NCI-H526 (cell line): ENCODE data around the gene PTGDR2.
A peak's percentile ranks its signal among the peaks of the same experiment; 100 is the strongest.

Source experiments
- DNase-seq, 2 experiments: peaks; one replicate each; lab custom pipeline; 2025; lab: John Stamatoyannopoulos, UW

The PTGDR2 gene

GRCh38 chr11:60841797-60842667, 13.7 kb downstream of the PTGDR2 start, which contains the start of gene CCDC86:
CCDC86 (plus strand) TSS chr11:60842113; CDS start chr11:60842125, 12 bp downstream.
- DNase-seq, result peak; percentile 90 to 96

DNA sequence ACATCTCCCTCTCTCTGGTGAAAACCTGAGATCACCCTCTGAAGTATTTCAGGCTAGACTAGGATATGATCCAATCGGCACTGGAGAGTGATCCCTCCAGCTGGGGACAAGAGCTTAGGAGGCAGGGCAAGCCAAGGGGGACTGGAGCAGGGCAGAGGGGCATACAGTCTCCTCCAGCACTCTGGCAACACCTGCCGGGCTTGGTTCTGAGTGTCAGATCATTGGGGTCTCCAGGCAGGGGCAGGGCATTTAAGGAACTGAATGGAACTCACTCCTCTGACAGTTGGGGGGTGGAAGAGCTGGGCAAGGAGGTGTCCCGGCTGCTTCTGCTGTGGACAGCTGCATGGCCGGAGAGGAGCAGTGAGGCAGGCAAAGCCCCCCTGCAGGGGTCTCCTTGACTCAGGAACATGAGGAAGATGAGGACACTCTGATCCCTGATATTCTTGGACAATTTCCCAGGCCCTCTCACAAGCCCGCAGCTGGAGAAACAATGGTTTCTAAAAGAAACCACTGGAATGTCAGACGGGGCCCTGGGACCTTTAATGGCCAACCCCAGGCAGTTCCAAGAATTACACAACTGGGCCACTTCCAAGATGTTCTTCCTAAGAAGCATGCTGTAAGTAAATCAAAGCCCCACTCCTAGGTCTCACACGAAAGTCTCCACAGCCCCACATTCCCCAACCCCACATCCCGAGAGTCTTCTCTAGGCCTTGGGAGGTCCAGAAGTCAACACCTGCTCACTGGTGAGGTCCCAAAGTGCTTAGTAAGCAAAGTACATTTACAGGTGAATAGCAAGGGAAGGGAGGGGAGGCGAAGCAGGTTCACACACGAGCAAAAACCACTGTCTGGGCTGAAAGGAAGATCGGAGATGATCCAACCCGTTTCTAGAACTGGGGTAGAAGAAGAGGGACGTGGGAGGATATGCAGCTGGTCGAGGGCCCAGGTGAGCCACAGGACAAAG, 15.0 kb downstream of the PTGDR2 start:
- no peak for DNase-seq

- DNase-seq, result no peak
Measured at GRCh38 chr11:60838132-60838531, 17.6 kb downstream of the PTGDR2 start.

DNA sequence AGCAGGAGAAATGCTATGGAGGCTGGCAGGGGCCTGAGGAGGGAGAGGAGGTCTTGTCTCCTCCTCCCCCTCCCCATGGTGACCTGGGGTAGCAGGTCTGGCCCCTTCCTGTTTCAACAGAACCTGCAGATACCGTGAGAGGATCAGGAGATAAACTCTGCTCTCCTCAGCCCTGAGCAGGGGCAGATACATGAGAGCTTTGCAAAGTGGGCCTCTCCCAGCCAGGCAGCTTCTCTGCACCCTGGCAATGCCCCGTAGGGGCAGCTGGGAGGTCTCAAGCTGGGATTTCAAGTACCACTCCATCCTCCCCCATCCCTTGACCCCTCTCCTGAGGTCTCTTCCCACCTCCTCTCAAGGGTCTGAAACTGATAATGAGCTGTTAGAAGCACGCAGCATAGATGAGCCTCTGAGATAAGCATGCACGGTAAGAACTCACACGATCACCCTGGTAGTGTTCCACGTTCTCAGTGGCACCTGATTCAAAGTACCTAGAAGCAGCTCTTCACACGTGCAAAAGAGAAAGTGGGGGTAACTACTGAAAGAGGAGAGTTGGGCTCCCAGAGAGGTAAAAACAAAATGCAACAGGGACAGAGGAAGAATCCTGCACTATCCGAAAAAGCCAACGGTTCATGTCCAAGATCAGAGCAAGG, 18.8 kb downstream of the PTGDR2 start:
- no peak for DNase-seq

- no peak for DNase-seq
Measured at GRCh38 chr11:60835534-60835846, 20.3 kb downstream of the PTGDR2 start.

- DNase-seq, result no peak
Measured at GRCh38 chr11:60834742-60835533, 20.8 kb downstream of the PTGDR2 start.

- DNase-seq, result peak in 1 of 2 experiments; percentile 29
Measured at GRCh38 chr11:60831501-60832079, 24.2 kb downstream of the PTGDR2 start.

- peak; percentile 71 to 92 for DNase-seq
Measured at GRCh38 chr11:60831143-60831500, 24.6 kb downstream of the PTGDR2 start.

- DNase-seq, result no peak
Measured at GRCh38 chr11:60830478-60831142, 25.1 kb downstream of the PTGDR2 start.

- DNase-seq, result no peak
Measured at GRCh38 chr11:60825790-60826189, 30.0 kb downstream of the PTGDR2 start.

DNA sequence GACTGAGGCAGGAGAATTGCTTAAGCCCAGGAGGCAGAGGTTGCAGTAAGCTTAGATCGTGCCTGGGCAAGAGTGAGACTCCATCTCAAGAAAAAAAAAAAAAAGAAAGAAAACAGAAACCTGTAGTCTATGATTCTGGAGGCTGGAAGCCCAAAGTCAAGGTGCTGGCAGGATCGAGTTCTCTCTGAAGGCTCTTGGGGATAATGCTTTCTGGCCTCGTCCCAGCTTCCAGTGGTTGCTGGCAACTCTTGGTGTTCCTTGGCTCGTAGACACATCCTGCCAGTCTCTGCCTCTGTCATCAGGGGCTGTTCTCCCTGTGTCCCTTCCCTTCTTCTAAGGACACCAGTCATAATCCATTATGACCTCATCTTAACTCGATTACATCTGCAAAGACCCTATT, 30.6 kb downstream of the PTGDR2 start:
- no peak for DNase-seq

- DNase-seq, result peak; percentile 13 to 43
Measured at GRCh38 chr11:60823745-60824306, 31.9 kb downstream of the PTGDR2 start.

DNA sequence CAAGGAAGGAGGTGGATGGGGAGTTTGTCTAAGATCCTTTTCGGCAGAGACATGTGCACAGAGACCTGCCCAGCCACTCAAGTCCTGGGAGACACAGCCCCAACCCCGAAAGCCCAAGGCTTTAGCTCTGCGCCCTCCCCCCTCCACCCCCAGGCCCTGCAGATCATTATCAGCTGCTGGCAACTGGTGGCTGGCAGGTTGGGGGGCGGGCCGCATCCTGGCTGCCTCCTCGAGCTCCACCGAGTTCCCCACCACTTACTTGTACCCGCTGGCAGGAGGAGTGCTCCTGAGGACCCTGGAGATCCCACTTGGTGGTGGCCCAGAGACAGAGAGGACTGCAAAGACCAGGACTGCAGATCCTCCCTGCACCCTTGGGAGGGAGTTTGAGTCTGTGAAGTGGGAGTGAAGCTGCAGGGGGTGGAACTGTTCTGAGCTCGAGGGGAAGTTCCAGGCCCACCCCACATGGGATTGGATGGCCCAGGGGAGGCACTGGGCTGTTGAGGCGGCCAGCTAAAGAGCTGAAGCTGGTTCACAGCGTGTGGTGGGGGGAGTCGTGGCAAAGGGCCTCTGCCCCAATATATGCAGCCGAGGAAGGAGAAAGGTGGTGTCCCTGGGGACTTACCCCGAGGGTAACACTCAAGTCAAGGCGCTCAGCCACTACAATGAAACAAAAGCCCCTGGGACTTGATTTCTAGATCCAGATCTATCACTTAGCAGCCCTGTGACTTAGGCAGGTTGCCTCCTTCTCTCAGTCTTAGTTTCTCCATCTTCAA, 33.7 kb downstream of the PTGDR2 start:
- no peak for DNase-seq

GRCh38 chr11:60818057-60818456, 37.7 kb downstream of the PTGDR2 start:
- DNase-seq, result no peak

- DNase-seq, result no peak
Measured at GRCh38 chr11:60816590-60817157, 39.1 kb downstream of the PTGDR2 start.

DNA sequence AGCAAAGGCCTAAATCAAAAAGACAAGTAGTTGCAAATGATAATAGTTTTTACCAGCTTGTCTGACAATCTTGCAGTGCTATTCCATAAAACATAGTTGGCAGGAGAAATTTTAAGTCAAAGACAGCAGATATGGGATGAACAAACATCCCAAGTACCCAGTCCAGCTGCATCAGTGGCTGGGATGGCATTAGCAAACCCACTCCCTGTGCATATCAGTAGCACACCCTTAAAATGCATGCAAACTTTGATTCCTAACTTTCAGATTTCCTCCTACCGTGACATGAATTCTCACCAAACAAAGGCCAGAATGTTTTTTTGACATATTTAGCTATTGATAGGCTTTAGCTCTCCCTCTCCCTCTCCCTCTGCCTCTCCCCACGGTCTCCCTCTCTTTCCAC, 41.6 kb downstream of the PTGDR2 start:
- no peak for DNase-seq

DNA sequence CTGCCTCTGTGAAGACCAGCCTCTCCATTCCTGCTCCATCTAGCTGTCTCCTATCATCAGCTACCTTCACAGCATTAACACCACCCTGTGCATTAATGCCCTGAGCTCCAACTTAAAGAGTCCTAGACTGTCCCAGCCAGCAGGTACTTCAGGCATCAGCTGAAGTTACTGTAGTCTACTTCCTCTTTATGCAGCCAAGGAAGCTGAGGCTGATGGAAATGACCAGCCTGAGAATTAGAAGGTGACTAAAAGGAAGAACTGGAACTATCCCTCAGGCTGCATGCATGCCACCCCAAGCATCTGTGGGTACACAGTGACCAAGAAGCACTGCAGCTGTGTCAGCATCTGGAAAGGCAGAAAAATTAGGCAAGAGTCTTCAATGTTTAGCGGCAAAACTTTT, 42.4 kb downstream of the PTGDR2 start:
- DNase-seq, result no peak

GRCh38 chr11:60810569-60810968, 45.2 kb downstream of the PTGDR2 start:
- no peak for DNase-seq

- no peak for DNase-seq
Measured at GRCh38 chr11:60810151-60810550, 45.6 kb downstream of the PTGDR2 start.
